Measurements from ENCODE around the gene GNL3.

Gene GNL3

GRCh38 chr3:52688266-52688665 is 2.4 kb downstream of the GNL3 start:
- DNase-seq (ENCODE audit: low read depth in 4 of 4, low spot score in 1 of 4): no peak

- DNase-seq (ENCODE audit: low read depth in 4 of 4, low spot score in 1 of 4): no peak
Measured at GRCh38 chr3:52689151-52689550, 3.3 kb downstream of the GNL3 start.

GRCh38 chr3:52690560-52690959 is 4.7 kb downstream of the GNL3 start:
- no peak for DNase-seq (ENCODE audit: low read depth in 4 of 4, low spot score in 1 of 4)

GRCh38 chr3:52693071-52693470 is 7.2 kb downstream of the GNL3 start:
- no peak for DNase-seq (ENCODE audit: low read depth in 4 of 4, low spot score in 1 of 4)

- DNase-seq (ENCODE audit: low read depth in 4 of 4, low spot score in 1 of 4): no peak
Measured at GRCh38 chr3:52694528-52695189, 8.8 kb downstream of the GNL3 start.

GRCh38 chr3:52695798-52696671 is 10.2 kb downstream of the GNL3 start:
- no peak for DNase-seq (ENCODE audit: low read depth in 4 of 4, low spot score in 1 of 4)

GRCh38 chr3:52696830-52697631 is 11.2 kb downstream of the GNL3 start:
- DNase-seq (ENCODE audit: low read depth in 4 of 4, low spot score in 1 of 4): no peak

- no peak for DNase-seq (ENCODE audit: low read depth in 4 of 4, low spot score in 1 of 4)
Measured at GRCh38 chr3:52697632-52697965, 11.8 kb downstream of the GNL3 start.

GRCh38 chr3:52703341-52703740 is 17.5 kb downstream of the GNL3 start:
- DNase-seq (ENCODE audit: low read depth in 4 of 4, low spot score in 1 of 4): no peak

GRCh38 chr3:52704611-52705437 is 19.0 kb downstream of the GNL3 start:
- no peak for DNase-seq (ENCODE audit: low read depth in 4 of 4, low spot score in 1 of 4)

- DNase-seq (ENCODE audit: low read depth in 4 of 4, low spot score in 1 of 4): no peak
Measured at GRCh38 chr3:52705438-52705687, 19.5 kb downstream of the GNL3 start.

- DNase-seq (ENCODE audit: low read depth in 4 of 4, low spot score in 1 of 4): peak; percentile 72 to 81 (median 75)
Measured at GRCh38 chr3:52705688-52706686, 20.2 kb downstream of the GNL3 start, which contains the start of the genes GLT8D1 and SPCS1. GLT8D1 (minus strand) TSS chr3:52705791; CDS start chr3:52700460, 5,331 bp downstream. SPCS1 (plus strand) TSS chr3:52706106; CDS start chr3:52706247, 141 bp downstream.

GRCh38 chr3:52707585-52707984 is 21.8 kb downstream of the GNL3 start:
- DNase-seq (ENCODE audit: low read depth in 4 of 4, low spot score in 1 of 4): no peak

- DNase-seq (ENCODE audit: low read depth in 4 of 4, low spot score in 1 of 4): no peak
Measured at GRCh38 chr3:52710512-52710911, 24.7 kb downstream of the GNL3 start.

GRCh38 chr3:52712291-52713212 is 26.7 kb downstream of the GNL3 start:
- DNase-seq (ENCODE audit: low read depth in 4 of 4, low spot score in 1 of 4): no peak

- DNase-seq (ENCODE audit: low read depth in 4 of 4, low spot score in 1 of 4): no peak
Measured at GRCh38 chr3:52714335-52715302, 28.8 kb downstream of the GNL3 start.

GRCh38 chr3:52715714-52716305 is 30.0 kb downstream of the GNL3 start:
- DNase-seq (ENCODE audit: low read depth in 4 of 4, low spot score in 1 of 4): no peak

Measured in stimulated activated CD4-positive, alpha-beta T cell treated with anti-CD3 and anti-CD28 coated beads, Interleukin-1b, Interleukin-23, amount 100 ng/mL, for 24 hours (primary cell).